Astrocyte (in vitro differentiated cells and primary cell): ENCODE data around the gene KCNE1. TPM values are rescaled to one million over a fixed set of nuclear protein-coding genes. Genes with fewer than 3 reads are reported as not detected.
"Not testable (repeated sequence)": the region's sequence is repeated elsewhere in the genome, so short reads cannot be mapped to it uniquely, and the experiment has no call there.

Experiments
- DNase-seq: peaks from one replicate; pipeline ENCODE4 v3.0.0-alpha.2; 2010; ENCODE audit warnings: low read depth
- FAIRE-seq: peaks from 2 replicates; lab custom pipeline; 2011; peaks lifted over from hg19 to GRCh38; lab: Jason Lieb, UNC
- H2AFZ ChIP-seq: 2 replicates; pipeline ENCODE4 v1.6.0; 2012; ENCODE audit warnings: low read depth, low read length, inconsistent platforms
- H3K27ac ChIP-seq: 2 replicates; pipeline ENCODE4 v1.5.1; 2011; ENCODE audit warnings: low read depth, low read length, inconsistent platforms
- H3K27me3 ChIP-seq: 2 replicates; pipeline ENCODE4 v1.6.0; 2011; ENCODE audit warnings: low read length, inconsistent platforms; ENCODE audit not compliant: insufficient read depth
- H3K36me3 ChIP-seq: 2 replicates; pipeline ENCODE4 v1.5.1; 2011; ENCODE audit warnings: low read length, inconsistent platforms; ENCODE audit not compliant: insufficient read depth
- H3K4me1 ChIP-seq: 2 replicates; pipeline ENCODE4 v1.5.1; 2011; ENCODE audit warnings: low read length, inconsistent platforms; ENCODE audit not compliant: insufficient read depth
- H3K4me2 ChIP-seq: 2 replicates; pipeline ENCODE4 v1.6.0; 2012; ENCODE audit warnings: low read length, inconsistent platforms
- H3K4me3 ChIP-seq: 2 replicates; pipeline ENCODE4 v1.5.1; 2011; ENCODE audit warnings: low read depth, mild to moderate bottlenecking, low read length, inconsistent platforms; ENCODE audit not compliant: insufficient read depth
- H3K79me2 ChIP-seq: 2 replicates; pipeline ENCODE4 v1.6.0; 2012; ENCODE audit warnings: mild to moderate bottlenecking, low read length, inconsistent platforms; ENCODE audit not compliant: insufficient read depth
- H3K9ac ChIP-seq: 2 replicates; pipeline ENCODE4 v1.6.0; 2012; ENCODE audit warnings: mild to moderate bottlenecking, low read length, inconsistent platforms
- H3K9me3 ChIP-seq: 2 replicates; pipeline ENCODE4 v1.5.1; 2012; ENCODE audit warnings: low read depth, mild to moderate bottlenecking, low read length, inconsistent platforms; ENCODE audit not compliant: insufficient read depth
- H4K20me1 ChIP-seq: 2 replicates; pipeline ENCODE4 v1.6.0; 2012; ENCODE audit warnings: low read length, inconsistent platforms; ENCODE audit not compliant: insufficient read depth
- H3K27ac Mint-ChIP-seq: one replicate; pipeline ENCODE4 v1.8.0; 2021; ENCODE audit warnings: mild to moderate bottlenecking, mixed read lengths; ENCODE audit not compliant: unreplicated experiment
- H3K27me3 Mint-ChIP-seq: one replicate; pipeline ENCODE4 v1.8.0; 2021; ENCODE audit warnings: low read depth, mixed read lengths; ENCODE audit not compliant: unreplicated experiment
- H3K36me3 Mint-ChIP-seq: one replicate; pipeline ENCODE4 v1.8.0; 2021; ENCODE audit warnings: low read depth, mixed read lengths; ENCODE audit not compliant: unreplicated experiment
- H3K4me1 Mint-ChIP-seq: one replicate; pipeline ENCODE4 v1.8.0; 2021; ENCODE audit warnings: low read depth, mixed read lengths; ENCODE audit not compliant: unreplicated experiment
- H3K4me3 Mint-ChIP-seq: one replicate; pipeline ENCODE4 v1.8.0; 2021; ENCODE audit warnings: mild to moderate bottlenecking, moderate library complexity, mixed read lengths; ENCODE audit not compliant: unreplicated experiment
- H3K9me3 Mint-ChIP-seq: one replicate; pipeline ENCODE4 v1.8.0; 2021; ENCODE audit warnings: mild to moderate bottlenecking, mixed read lengths; ENCODE audit not compliant: unreplicated experiment
- total RNA-seq: library from RNA; stranded (reverse); gene quantifications from 2 replicates; pipeline ENCODE4 v1.2.1, GENCODE V29; 2021

Gene KCNE1
- total RNA-seq, 1 donor from 2014 or later, result 0.73 TPM

DNA sequence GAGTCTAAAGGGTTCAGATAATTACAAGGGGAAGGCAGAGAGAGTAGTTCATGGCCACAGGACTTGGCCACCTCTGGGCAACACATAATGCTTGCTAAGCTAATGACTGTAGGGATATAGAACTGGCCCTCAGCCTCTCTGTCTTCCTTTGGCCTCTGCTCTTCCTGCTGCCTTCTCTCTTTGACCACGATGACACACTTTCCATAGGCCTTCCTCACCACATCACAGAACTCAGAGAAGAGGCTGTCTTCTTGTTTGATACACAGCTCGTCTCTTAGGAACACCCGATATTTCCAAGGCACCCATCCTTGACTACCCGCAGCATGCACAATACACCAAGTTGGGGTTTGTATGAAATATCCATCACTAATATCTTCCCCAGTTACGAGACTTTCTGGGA, 111.5 kb downstream of the KCNE1 start:
- not testable (repeated sequence) for H3K36me3 Mint-ChIP-seq, H3K27ac ChIP-seq, H3K9ac ChIP-seq, H3K9me3 Mint-ChIP-seq, H3K4me1 ChIP-seq, H3K27me3 ChIP-seq, H3K4me1 Mint-ChIP-seq, H4K20me1 ChIP-seq, DNase-seq, H3K4me2 ChIP-seq, H3K27me3 Mint-ChIP-seq, H3K9me3 ChIP-seq, H3K27ac Mint-ChIP-seq, H3K36me3 ChIP-seq, H3K4me3 ChIP-seq, H3K4me3 Mint-ChIP-seq, FAIRE-seq, H2AFZ ChIP-seq, H3K79me2 ChIP-seq

Other genes with a start within 250 kb of the KCNE1 start
- gene KCNE2, start 148.2 kb downstream of the KCNE1 start, total RNA-seq, result 0.27 TPM in 1 of 2 replicates, not detected in the other
- gene SMIM11, start 136.7 kb downstream of the KCNE1 start, total RNA-seq, result 1.6 and 6.2 TPM in 2 replicates
- gene SMIM34, start 88.3 kb downstream of the KCNE1 start, total RNA-seq, result not detected in 2 replicates
- 164 and 197 TPM in 2 replicates for gene RCAN1, start 102.9 kb upstream of the KCNE1 start, total RNA-seq
- gene CLIC6, start 156.8 kb upstream of the KCNE1 start, total RNA-seq, result 0.22 and 0.30 TPM in 2 replicates